Esophagus muscularis mucosa (tissue), 4 donors: ENCODE data around the gene UPK1B. TPM values are rescaled to one million over a fixed set of nuclear protein-coding genes. Genes with fewer than 3 reads are reported as not detected.

Experiments
- DNase-seq: peaks from one replicate; pipeline ENCODE4 v3.0.0-alpha.2; 2017; ENCODE audit errors: extremely low spot score
- H3K27ac ChIP-seq, 4 donors: fragments of 200-600 bp; sonication (generic); replicated peaks in 1 of 4; 1 replicate in 3 of 4; 2 replicates in 1 of 4; pipeline ENCODE4 v1.5.1; 2016 to 2019; ENCODE audit warnings: mild to moderate bottlenecking in 1 of 4
- H3K27me3 ChIP-seq, 4 donors: fragments of 200-600 bp; sonication (generic); one replicate each; pipeline versions ENCODE4 v1.5.1 to v1.6.0; 2016 to 2019
- H3K36me3 ChIP-seq, 4 donors: fragments of 200-600 bp; sonication (generic); one replicate each; pipeline ENCODE4 v1.5.1; 2016 to 2019
- H3K4me1 ChIP-seq, 4 donors: fragments of 200-600 bp; sonication (generic); one replicate each; pipeline ENCODE4 v1.5.1; 2016 to 2019
- H3K4me3 ChIP-seq, 4 donors: fragments of 200-600 bp; sonication (generic); 1 replicate in 2 of 4; 2 replicates in 2 of 4; pipeline ENCODE4 v1.5.1; 2016 to 2019; ENCODE audit warnings: mild to moderate bottlenecking in 4 of 4, moderate library complexity in 1 of 4
- H3K9me3 ChIP-seq, 4 donors: fragments of 200-600 bp; sonication (generic); 1 replicate in 3 of 4; 2 replicates in 1 of 4; pipeline ENCODE4 v1.5.1; 2016 to 2019
- CTCF ChIP-seq, 3 experiments: fragments of 200-600 bp in 2 of 3; fragments of 450-650 bp in 1 of 3; sonication (generic) in 2 of 3; IDR thresholded peaks; one replicate each; pipeline ENCODE4 v1.5.1; 2017 to 2019; ENCODE audit warnings: antibody characterized with exemption in 3 of 3, mild to moderate bottlenecking in 2 of 3, moderate library complexity in 1 of 3
- EP300 ChIP-seq: sonication (generic); formaldehyde crosslinking; IDR thresholded peaks from one replicate; pipeline ENCODE4 v1.6.1; 2017; ENCODE audit warnings: antibody characterized with exemption
- POLR2A ChIP-seq: fragments of 450-650 bp; IDR thresholded peaks from one replicate; pipeline ENCODE4 v1.6.1; 2017; ENCODE audit warnings: antibody characterized with exemption, moderate library complexity, mild to moderate bottlenecking, low read depth
- POLR2AphosphoS5 ChIP-seq, 2 donors: sonication (generic); formaldehyde crosslinking; IDR thresholded peaks; one replicate each; pipeline ENCODE4 v1.6.1; 2017; ENCODE audit warnings: antibody characterized with exemption in 2 of 2
- whole genome bisulfite sequencing: methylation state at CpG from one replicate; pipeline ENCODE4 v1.1.5; 2018; 5-methylcytosine and 5-hydroxymethylcytosine counted together
- intact Hi-C: fragments of 100-400 bp; cut with DNase I; formaldehyde crosslinking; loops from one replicate; pipeline ENCODE4 v1.15.1; 2023
- total RNA-seq, 4 donors: library from RNA; depleted of rRNA; stranded (reverse); fragments of >200 nt; gene quantifications; one replicate each; pipeline versions ENCODE4 v1.1.0 to v1.2.1, GENCODE V29; 2016

The UPK1B gene
- total RNA-seq, 4 donors from 2014 or later, result not detected

DNA sequence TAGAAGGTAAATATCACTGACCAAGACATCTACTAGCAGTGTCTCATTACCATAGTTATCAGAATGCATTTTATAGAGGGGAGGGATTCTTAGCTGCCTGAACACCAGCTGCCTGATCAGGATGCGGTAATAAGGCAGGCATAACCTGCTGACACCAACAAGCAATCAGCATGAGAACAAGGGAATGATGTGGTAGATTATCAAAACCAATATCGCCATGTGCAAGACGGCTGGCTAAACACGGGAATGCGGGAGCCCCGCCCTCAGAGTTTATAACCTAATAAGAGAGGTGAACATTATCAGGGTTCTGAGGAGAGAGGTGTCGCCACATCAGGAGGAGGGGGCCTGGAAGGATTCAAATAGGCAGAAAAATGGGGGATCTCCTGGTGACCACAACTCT lies 46.8 kb downstream of the UPK1B start:
- peaks cover 45 to 96% (median 79%) of the 10 kb centered on the region in 4 donors for H3K36me3 ChIP-seq
- no peaks in the 10 kb centered on the region for H3K4me1 ChIP-seq
- H3K4me3 ChIP-seq, result no peak overlapping the region
- DNase-seq, result no peak
- H3K27me3 ChIP-seq, result no peaks in the 10 kb centered on the region
- H3K27ac ChIP-seq, result no peak overlapping the region
- intact Hi-C loops, result no loop called here
- 96% methylated on average over 7 of the region's 7 CpGs for WGBS
- TF ChIP-seq EP300, result no peak
- no peak for TF ChIP-seq POLR2A
- TF ChIP-seq POLR2AphosphoS5 (IDR thresholded peaks at IDR 0.05), result no peak
- no peak for TF ChIP-seq CTCF (IDR thresholded peaks at IDR 0.05)
- H3K9me3 ChIP-seq, result no peaks in the 10 kb centered on the region

DNA sequence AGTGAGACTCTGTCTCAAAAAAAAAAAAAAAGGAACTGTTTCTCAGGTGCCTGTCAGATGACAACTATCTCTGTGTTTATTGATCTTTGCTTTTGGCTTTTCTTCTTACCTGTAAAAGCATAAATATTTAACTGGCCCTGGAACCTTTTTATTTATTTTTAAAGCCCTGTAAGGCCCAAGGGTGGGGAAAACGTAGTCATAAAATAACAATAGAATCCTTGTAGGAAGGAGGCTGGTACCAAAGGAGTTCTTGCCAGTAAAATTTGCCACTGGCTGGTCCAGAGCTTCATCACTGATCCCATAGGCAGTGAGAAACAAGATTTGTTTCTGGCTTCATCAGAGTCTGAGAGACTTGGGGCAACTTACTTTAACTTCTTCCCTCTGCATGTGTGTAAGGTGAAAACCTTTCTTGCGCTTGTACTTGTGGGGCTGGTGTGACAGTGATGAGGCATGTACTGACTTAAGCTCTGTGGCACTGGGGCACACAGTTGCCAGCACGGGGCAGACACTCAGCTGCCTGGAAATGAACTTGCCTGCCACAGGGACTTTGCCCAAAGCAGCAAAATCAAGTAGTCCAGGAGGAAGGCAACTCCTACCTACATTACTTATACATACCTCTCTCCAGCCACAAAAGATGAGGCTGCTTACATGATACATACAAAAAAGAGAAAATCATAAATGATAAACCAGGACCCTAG lies 47.7 kb downstream of the UPK1B start:
- WGBS, result 80% methylated on average over 3 of the region's 3 CpGs
- intact Hi-C loops, result no loop called here
- no peak overlapping the region for H3K27ac ChIP-seq

DNA sequence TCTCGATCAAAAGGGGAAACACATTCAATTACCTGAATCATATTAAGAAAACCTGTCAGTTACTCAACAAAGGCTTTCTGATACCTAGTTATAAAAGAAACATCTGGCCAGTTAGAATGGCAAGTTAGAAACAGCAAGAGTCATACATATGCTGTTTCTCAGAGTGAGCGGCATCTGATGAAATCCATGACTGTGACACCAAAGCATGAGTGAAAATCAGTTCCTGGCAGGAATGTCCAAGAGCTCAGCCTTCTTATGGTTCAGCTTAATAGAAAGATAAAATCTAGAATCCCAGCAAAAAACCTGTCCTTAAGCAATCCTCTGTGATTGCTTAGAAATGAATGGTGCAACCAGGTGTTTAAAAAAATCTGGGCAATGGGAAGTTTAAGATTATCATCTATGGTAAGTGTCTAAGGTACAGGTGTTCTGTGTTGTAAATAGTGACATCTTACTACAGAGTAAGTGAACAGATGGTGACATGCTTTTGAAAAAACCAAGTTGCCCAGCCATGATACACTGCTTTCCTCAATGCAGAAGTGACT lies 48.5 kb downstream of the UPK1B start:
- Histone ChIP-seq H3K36me3 (peaks cover 46 to 96% (median 80%) of the 10 kb centered on the region in 4 donors), H3K27me3 (no peaks in the 10 kb centered on the region), H3K9me3 (no peaks in the 10 kb centered on the region), H3K27ac (no peak overlapping the region), H3K4me3 (no peak overlapping the region), H3K4me1 (no peaks in the 10 kb centered on the region)
- TF ChIP-seq POLR2A (no peak), EP300 (no peak), CTCF (IDR thresholded peaks at IDR 0.05) (no peak), POLR2AphosphoS5 (IDR thresholded peaks at IDR 0.05) (no peak)
- intact Hi-C loops, result no loop called here
- no peak for DNase-seq
- 97% methylated on average over 2 of the region's 2 CpGs for WGBS

More for the DNA sequence above, 47.7 kb downstream of the UPK1B start:
- H3K9me3 ChIP-seq, result no peaks in the 10 kb centered on the region
- H3K4me1 ChIP-seq, result no peaks in the 10 kb centered on the region
- no peak for DNase-seq
- TF ChIP-seq POLR2AphosphoS5 (IDR thresholded peaks at IDR 0.05), result no peak
- TF ChIP-seq POLR2A, result no peak
- TF ChIP-seq EP300, result no peak
- TF ChIP-seq CTCF (IDR thresholded peaks at IDR 0.05), result no peak
- peaks cover 45 to 96% (median 79%) of the 10 kb centered on the region in 4 donors for H3K36me3 ChIP-seq
- H3K4me3 ChIP-seq, result no peak overlapping the region
- H3K27me3 ChIP-seq, result no peaks in the 10 kb centered on the region

- H3K36me3 ChIP-seq, result peaks cover 46 to 94% (median 79%) of the 10 kb centered on the region in 4 donors
- DNase-seq, result no peak
- WGBS, result 83% methylated on average over 7 of the region's 7 CpGs
- no peak for TF ChIP-seq POLR2A
- no peak for TF ChIP-seq CTCF (IDR thresholded peaks at IDR 0.05)
- no peak for TF ChIP-seq POLR2AphosphoS5 (IDR thresholded peaks at IDR 0.05)
- no peak for TF ChIP-seq EP300
- no peaks in the 10 kb centered on the region for H3K27me3 ChIP-seq
- no peak overlapping the region for H3K27ac ChIP-seq
- intact Hi-C loops, result no loop called here
- H3K4me1 ChIP-seq, result no peaks in the 10 kb centered on the region
- H3K4me3 ChIP-seq, result no peak overlapping the region
- H3K9me3 ChIP-seq, result no peaks in the 10 kb centered on the region
Observed at GRCh38 chr3:119222391-119222790, 49.0 kb downstream of the UPK1B start.
